PC-3 (cell line): ENCODE results near the gene SLC9A9.

ENCODE experiments used
- CTCF ChIP-seq: fragments of 300-600 bp; sonication (generic); conservative IDR thresholded peaks from 2 replicates; pipeline ENCODE4 v1.5.1; 2017; ENCODE audit warnings: antibody characterized with exemption, low read depth, mild to moderate bottlenecking, low read length
- EZH2 ChIP-seq: fragments of 300-600 bp; sonication (generic); IDR thresholded peaks from one replicate; pipeline ENCODE4 v1.6.1; 2017; ENCODE audit warnings: antibody characterized with exemption, mild to moderate bottlenecking, low read length; ENCODE audit not compliant: unreplicated experiment
- EZH2phosphoT487 ChIP-seq: fragments of 300-600 bp; sonication (generic); IDR thresholded peaks from 2 replicates; pipeline ENCODE4 v1.6.1; 2018; ENCODE audit warnings: mild to moderate bottlenecking, antibody characterized with exemption, low read length, borderline replicate concordance

DNA sequence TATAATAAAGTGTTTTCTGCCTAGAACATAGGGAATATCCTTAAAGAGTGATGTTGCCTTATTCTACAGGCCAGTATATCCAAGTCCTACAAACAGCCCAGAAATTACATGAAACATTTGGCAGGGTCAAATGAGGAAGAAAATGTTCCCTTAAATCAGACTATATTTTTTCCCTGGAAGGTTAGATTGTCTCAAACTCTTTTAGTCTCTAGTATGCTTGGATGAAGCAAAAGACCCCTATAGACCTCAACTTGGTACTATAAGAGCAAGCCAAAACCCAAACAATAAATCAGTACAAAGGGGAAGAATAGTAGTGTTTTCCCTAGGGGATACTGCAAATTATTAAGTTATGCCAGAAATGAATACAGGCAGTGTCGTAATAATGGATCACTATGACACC lies 310.2 kb downstream of the SLC9A9 start:
- no peak for TF ChIP-seq CTCF
- no peak for TF ChIP-seq EZH2
- no peak for TF ChIP-seq EZH2phosphoT487
